Left renal pelvis (tissue), 4 donors: ENCODE results near the gene ISL2. TPM values are rescaled to one million over a fixed set of nuclear protein-coding genes. Genes with fewer than 3 reads are reported as not detected.
"Not testable (repeated sequence)": the region's sequence is repeated elsewhere in the genome, so short reads cannot be mapped to it uniquely, and the experiment has no call there.

Source experiments
- DNase-seq, 4 donors: peaks; one replicate each; pipeline ENCODE4 v3.0.0-alpha.2; 2013; ENCODE audit warnings: low read depth in 4 of 4, low spot score in 3 of 4
- polyA plus RNA-seq, 4 donors: library from polyadenylated mRNA; unstranded; fragments of 120-200 nt; gene quantifications; one replicate each; pipeline ENCODE4 v1.2.1, GENCODE V29; 2013; ENCODE audit not compliant: insufficient read length in 4 of 4

Gene ISL2
- under 1 TPM in 2 of 4 donors, not detected in 2; 0.14 to 0.48 TPM for polyA plus RNA-seq

DNA sequence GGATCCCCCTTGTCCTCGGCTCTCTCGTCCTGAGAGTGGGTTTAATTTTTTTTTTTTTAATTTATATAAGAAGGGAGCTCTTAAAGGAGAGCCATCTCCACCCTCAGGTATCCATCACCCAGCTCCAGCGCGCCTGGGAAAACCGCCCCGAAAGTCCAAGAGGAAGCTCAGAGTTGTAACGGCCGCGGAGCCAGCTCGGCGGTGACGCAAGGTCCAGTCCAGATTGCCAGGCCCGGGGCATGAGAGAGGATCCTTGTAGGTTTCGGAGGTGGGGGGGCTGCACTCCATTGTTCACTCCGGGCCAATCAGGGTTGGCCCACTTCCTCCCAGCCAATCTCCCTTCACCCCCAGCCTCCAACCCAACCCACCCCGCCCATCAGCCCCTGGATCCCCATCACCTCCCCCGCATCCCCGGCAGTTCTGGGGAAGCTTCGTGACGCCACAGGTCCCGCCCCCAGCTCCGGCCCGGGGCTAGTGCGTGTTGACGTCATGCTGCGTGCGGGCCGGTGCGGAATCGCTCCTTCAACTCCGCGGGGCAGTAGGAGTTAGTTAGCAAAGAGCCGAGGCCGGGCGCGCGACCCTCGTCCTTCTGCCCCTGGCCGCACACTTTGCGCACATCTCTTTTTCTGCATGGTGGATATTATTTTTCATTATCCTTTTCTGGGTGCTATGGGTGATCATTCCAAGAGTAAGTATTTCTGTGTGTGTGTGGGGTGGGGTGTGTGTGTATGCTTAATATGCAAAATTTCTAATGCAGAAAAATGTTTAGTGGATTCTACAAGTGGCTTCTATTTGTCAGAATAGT, at the start of gene ISL2:
TSS of gene ISL2 (plus strand) at position 520 of the 805 bp plus-strand sequence. CDS start at position 631, 111 bp downstream.
- no peak for DNase-seq

GRCh38 chr15:76289582-76289981, 47.0 kb upstream of the ISL2 start:
- DNase-seq, result no peak

DNA sequence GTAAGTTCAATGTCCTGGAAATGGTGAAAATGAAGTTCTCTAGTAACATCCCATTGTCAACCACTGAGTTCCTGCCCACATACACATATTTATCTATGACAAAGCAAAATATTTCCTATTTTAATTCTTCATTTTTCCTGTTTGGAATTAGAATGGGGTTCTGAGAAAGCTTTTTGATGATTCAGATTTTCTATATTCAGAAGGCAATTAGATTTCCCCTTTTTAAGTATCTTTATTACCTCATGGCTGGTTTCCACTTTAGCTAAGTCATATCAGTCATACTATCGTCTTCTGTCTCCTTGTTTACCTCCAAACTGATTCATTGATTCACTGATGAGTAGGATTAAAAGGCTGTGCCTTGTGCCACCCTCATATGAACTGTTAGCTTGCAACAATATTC, 43.2 kb upstream of the ISL2 start:
- no peak for DNase-seq

DNA sequence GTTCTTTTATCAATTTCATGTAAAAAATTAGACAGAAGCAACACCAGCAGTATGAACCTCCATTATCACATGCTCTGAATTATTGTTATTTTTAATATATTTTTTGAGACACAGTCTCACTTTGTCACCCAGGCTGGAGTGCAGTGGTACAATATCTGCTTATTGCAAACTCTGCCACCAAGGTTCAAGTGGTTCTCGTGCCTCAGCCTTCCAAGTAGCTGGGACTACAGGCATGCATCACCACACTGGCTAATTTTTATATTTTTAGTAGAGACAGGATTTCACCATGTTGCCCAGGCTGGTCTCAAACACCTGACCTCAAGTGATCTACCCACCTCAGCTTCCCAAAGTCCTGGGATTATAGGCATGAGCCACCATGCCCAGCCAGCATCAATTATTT, 42.1 kb upstream of the ISL2 start:
- not testable (repeated sequence) for DNase-seq

GRCh38 chr15:76296849-76297248, 39.7 kb upstream of the ISL2 start:
- DNase-seq, result no peak

DNA sequence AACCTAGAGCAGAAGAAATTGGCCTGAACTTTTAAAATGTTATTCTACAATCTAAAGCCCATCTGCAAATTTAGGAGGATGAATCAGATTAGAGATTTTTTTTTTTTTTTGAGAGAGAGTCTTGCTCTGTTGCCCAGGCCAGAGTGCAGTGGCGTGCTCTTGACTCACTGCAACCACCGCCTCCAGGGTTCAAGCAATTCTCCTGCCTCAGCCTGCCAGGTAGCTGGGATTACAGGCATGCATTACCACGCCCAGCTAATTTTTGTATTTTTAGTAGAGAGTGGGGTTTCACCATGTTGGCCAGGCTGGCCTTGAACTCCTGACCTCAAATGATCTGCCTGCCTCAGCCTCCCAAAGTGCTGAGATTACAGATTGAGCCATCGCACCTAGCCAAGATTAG, 38.6 kb upstream of the ISL2 start:
- DNase-seq, result not testable (repeated sequence)

DNA sequence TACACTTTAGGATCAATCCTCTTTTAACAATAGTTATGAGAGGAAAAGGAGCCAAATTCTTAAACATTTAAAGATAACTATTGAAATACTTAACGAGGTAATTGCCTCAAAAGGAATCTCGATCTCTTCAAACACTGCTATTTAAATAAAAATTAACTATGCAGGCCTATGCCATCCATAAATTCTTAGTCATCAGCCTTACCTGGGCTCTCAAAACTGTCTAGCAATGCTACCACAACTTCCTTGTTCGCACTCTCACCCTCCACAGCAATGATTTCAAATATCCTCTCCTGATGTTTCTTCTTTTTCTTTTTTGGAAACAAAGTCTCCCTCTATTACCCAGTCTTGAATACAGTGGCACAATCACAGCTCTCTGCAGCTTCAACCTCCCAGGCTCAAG, 37.6 kb upstream of the ISL2 start:
- no peak for DNase-seq

- DNase-seq, result no peak
These were observed 36.8 kb upstream of the ISL2 start for GRCh38 chr15:76299786-76300185.

- DNase-seq, result no peak
These were observed 32.7 kb upstream of the ISL2 start for GRCh38 chr15:76303909-76304308.

DNA sequence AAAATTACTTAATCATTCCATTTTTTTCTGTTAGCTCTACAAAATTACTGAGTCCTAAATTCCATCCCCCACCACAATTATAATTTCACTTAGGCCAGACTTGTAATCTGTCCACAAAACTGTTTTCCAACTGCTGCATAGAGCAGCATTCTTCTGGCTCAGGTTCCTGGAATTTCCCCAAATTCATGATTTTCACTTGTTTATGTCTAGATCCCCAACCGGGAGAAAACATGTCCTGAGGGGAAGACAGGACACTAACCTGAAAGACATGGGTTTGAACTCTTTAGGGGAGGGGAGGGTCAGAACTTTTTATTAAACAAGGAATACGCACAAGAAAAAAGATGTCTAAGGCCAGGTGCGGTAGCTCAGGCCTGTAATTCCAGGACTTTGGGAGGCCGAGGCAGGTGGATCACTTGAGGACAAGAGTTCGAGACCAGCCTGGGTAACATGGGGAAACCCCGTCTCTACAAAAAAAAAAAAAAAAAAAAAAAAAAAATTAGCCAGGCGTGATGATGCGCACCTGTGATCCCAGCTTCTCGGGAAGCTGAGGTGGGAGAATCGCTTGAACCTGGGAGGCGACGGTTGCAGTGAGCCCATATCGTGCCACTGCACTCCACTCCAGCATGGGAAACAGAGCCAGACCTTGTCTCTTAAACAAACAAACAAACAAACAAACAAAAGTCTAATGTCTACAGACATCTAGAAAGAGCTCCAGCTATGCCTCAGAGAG, 26.8 kb upstream of the ISL2 start:
- no peak for DNase-seq

DNA sequence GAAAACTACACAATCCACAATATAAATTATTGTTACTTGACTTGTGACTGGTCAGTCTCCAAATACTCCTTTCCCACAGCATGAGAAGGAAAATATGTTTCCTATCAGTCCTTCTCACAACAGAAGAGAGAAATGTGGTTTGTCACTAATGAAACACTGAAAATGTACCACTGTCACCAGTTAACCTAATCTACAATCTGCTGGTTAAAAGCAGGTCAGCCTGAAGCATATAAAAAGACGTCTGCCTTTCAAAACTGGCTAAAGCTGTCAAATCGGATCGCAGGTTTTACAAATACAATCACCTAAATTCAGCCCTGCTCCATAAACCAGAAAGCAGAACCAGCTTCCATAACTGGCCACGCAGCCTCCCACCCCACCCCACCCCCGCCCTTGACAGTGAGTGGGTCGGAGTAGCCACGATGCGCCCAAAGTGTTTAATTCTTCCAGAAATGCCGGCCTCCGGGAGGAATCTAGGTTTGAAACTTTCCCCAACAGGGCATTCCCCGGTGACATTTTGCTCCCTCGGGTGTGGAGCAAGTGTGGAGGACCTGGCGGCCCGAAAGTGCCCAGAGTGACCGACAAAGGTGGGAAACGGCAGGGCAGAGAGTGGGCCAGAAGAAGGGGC, 26.0 kb upstream of the ISL2 start:
- peak in 1 of 4 donors; percentile 12 for DNase-seq

DNA sequence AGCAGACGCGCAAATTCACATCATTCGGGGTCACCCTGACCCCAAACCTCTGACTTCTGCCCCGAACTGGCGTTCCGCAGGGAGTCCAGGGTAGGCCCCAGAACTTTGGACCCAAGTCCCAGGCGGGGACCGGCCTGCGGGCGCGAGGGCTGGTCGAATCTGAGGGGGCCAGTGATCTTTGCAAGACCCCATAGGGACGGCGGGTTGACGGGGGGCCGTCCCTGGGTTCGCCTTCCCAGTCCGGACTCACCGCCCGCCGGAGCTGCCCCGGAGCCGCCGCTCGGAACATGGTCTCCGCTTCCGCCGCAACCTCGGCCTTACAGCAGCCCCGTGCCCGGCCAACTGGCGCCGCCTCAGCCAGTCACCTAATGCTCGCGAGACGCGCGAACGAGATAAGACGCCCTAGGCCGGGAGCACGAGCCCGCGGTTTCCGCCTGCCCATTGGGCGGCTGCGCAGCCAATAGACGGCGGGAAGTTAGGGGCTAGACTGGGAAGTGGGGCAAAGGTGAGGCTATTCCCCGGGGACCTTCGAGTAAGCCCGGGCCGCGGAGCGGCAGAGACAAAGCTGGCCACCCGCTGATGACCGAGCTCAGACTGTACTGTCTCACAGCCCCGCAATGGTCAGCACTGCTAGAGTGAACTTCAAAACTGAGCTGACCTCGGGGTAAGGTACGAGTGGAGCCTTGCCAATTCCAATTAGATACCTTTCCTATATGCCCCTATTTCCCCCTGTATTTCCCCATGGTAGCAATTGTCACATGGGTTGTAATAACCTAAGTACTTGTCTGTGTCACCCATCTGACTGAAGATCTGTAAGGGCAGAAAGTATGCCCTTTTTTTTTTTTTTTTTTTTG, 25.2 kb upstream of the ISL2 start, which contains the start of gene ETFA:
TSS of gene ETFA (minus strand) at position 370 of the 854 bp plus-strand sequence. CDS start at position 289, 81 bp downstream.
- peak; percentile 86 to 93 (median 90) for DNase-seq

DNA sequence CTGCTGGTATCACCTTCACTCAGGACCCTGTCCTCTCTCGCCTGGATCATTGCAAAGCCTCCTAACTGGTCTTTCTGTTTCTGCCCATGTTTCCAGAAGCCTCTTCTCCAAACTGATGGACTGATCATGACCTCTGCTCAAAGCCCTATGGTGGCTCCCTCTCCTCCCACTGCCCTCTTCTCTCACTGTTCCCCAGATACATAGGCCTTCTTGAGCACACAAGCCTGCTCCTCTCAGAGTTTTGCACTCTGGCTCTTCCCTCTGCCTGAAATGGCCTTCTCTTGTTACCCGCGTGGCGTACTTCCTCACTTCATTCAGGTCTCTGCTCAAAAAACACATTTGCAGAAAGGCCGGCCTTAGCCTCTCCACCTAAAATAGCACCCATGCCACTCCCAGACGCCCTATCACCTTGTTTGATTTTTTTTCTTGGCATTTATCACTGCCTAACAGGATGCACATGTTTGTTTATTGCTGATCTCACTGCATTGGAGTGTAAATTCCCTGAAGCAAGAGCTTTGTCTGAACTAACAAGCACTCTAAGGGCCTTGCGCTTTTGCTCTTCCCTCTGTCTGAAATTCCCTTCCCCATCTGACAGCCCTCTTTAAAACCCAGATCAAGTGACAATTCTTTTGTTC, 23.9 kb upstream of the ISL2 start:
- no peak for DNase-seq

DNA sequence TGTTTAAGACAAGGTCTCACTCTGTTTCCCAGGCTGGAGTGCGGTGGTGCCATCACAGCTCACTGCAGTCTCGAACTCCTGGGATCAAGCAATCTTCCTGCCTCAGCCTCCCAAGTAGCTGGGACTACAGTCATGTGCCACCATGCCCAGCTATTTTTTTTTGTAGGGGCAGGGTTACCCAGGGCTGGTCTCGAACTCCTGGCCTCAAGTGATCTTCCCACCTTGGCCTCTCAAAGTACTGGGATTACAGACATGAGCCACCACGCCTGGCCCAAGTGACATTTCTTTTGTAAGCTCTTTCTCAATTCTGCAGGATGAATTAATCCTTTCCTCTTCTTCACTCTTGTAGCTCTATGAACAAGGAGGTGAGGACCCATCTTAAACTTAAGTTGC, 23.4 kb upstream of the ISL2 start:
- DNase-seq, result not testable (repeated sequence)

DNA sequence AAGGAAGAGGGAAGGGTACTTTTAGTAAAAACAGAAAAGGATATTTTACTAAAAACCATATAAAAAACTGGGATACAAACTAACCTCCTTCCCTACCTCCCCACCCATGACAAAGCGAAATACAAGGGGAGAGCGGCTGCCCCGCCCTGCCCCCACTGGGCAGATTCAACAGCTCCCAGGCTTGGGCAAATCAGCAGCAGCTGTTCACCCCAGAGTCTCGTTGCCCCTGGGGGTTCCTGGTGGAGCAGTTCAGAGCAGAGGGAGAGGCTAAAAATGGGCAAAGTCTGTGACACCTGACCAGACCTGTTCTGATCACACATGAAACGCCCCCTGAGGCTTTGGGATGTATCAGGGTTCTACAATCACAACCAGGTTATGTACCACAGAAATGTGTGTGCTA, 22.8 kb upstream of the ISL2 start:
- no peak for DNase-seq

DNA sequence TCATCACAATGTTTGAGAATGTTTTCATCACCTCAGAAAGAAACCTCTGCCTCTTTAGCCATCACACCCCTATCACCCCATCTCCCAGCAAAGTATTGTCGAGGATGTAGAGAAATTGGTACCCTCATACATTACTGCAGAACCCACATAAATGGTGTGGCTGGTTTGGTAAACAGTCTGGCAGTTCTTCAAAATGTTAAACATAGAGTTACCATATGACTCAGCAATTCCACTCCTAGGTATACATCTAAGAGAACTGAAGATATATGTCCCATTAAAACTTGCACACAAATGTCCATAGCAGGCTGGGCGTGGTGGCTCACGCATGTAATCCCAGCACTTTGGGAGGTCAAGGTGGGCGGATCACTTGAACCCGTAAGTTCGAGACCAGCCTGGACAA, 16.6 kb upstream of the ISL2 start:
- DNase-seq, result no peak

DNA sequence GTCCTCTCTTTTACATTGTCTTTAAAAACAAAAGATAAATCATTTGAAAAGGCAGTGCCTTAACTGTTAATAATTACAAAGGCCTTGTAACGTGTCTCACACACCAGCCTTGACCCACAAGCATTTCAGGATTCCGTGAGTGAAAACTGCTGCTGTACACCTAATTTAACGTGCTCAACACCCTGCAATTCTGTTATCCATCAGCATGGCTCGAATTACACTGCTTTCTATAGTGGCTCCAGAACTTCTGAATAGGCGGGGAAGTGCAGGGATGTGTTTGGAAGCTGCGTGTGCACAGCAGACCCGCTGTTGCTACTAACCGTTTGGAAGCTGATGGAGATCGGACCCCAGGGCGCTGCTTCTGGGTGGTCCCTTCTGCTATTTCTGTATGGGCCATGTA, 15.4 kb upstream of the ISL2 start:
- no peak for DNase-seq

- DNase-seq, result no peak
These were observed 15.0 kb upstream of the ISL2 start for GRCh38 chr15:76321602-76322001.

DNA sequence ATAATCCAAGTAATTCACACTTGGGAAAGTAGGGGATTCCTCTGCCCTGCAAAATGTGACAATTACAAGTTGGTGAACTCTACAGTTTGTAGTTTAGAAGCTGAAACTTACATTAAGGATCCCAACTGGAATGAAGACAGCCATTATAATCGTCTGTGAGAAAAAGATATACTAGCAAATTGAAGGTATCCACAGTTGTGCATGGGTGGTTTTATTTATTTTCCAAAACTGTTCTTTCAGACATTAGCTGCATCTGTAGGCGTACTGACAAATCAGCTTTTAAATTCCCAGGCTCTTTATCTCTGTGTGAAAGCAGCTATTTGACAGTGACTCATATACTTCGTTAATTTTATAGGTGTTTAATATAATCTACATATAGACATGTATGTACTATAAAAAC, 12.5 kb upstream of the ISL2 start:
- DNase-seq, result no peak

GRCh38 chr15:76325704-76326103, 10.9 kb upstream of the ISL2 start:
- no peak for DNase-seq
